ENCODE data around the gene EIF3K.

EIF3K gene

DNA sequence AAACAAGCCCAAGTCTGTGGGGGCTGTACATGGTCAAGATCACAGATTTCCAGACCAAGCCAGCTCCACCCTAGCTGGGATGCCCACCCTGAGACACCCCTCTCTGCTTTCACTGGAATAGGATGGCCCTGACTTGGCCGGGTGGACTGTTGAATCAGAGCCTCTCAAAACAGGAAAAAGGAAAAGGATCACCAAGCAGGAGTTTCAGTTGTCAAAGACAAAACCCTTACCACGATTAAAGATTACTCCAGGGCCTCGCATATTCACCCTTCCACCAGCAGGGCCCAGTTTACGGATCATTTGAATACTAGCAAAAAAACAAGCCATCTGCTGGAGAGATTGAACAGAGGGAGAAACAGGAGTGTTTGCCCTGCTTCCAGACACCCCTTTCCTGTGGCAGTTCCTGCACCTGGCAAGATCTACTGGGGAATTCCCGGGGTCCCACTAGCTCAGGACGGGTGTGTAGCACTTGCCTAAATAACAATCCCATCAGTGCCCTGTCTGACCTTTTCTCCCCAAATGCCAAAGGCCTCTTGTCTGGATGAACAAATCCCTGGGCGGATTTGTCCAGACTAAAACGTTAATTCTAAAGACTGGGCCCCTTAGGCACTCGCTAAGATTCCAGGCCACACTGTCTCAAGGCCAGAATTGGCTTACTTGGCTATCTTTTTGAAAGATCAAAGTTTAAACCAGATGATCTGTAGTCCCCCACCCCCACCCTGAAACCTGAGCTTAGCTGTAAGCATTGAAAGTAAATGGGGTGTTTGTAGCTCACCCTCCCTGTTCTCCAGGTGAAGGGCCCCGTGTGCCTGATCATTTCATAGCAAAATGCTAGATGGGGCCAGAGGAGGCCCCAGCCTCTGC is 66.9 kb downstream of the EIF3K start:
- Mint-ChIP-seq H3K27me3 (ENCODE audit: low read depth) (peaks cover 3% of the 10 kb centered on the region), H3K4me3 (peak overlapping the region; percentile 29 to 39 (median 34)), H3K9me3 (no peaks in the 10 kb centered on the region)

GRCh38 chr19:38686530-38686888 is 67.5 kb downstream of the EIF3K start:
- Mint-ChIP-seq H3K27me3 (ENCODE audit: low read depth) (peaks cover 3% of the 10 kb centered on the region), H3K9me3 (no peaks in the 10 kb centered on the region), H3K4me1 (peaks cover 64% of the 10 kb centered on the region), H3K4me3 (peak overlapping the region in 1 of 3 experiments; percentile 46), H3K27ac (peak overlapping the region; percentile 97 to 99 (median 99)), H3K36me3 (ENCODE audit: low read depth) (peaks cover 36% of the 10 kb centered on the region)
- no peak for TF ChIP-seq CTCF (IDR thresholded peaks at IDR 0.05; ENCODE audit: unreplicated experiment in 3 of 3)

More for the DNA sequence above, 66.9 kb downstream of the EIF3K start:
- H3K36me3 Mint-ChIP-seq (ENCODE audit: low read depth) = peaks cover 40% of the 10 kb centered on the region
- peak; percentile 55 to 59 (median 58) for TF ChIP-seq CTCF (IDR thresholded peaks at IDR 0.05; ENCODE audit: unreplicated experiment in 3 of 3)
- peak overlapping the region; percentile 97 to 99 (median 99) for H3K27ac Mint-ChIP-seq
- peaks cover 68% of the 10 kb centered on the region for H3K4me1 Mint-ChIP-seq

All from nephron (organoid).